H1 (cell line): ENCODE data around the gene SERPINF2. TPM values are rescaled to one million over a fixed set of nuclear protein-coding genes. Genes with fewer than 3 reads are reported as not detected.

Source experiments
- CTCF ChIA-PET: fragments of 300-600 bp; sonication (Branson Sonifier 250); formaldehyde crosslinking; loops from one replicate; lab custom pipeline; 2021; ENCODE audit not compliant: partially characterized antibody; lab: Charles Lee
- POLR2A ChIA-PET: fragments of 300-600 bp; sonication (Branson Sonifier 250); formaldehyde crosslinking; loops from one replicate; lab custom pipeline; 2021; ENCODE audit warnings: inconsistent platforms; ENCODE audit not compliant: partially characterized antibody; lab: Charles Lee
- DNase-seq, 2 experiments: peaks; one replicate each; pipeline versions ENCODE4 v3.0.0 to v3.0.0-alpha.2; 2010 to 2022; ENCODE audit warnings: low spot score in 2 of 2, low read depth in 1 of 2, mixed read lengths in 1 of 2
- FAIRE-seq: peaks from 2 replicates; lab custom pipeline; 2011; peaks lifted over from hg19 to GRCh38; lab: Jason Lieb, UNC
- H2AFZ ChIP-seq: 2 replicates; pipeline ENCODE4 v1.8.1; 2012; ENCODE audit warnings: low read length, inconsistent platforms
- H2AK5ac ChIP-seq: 2 replicates; pipeline ENCODE4 v1.6.1; 2013; ENCODE audit warnings: low read depth, low read length
- H2BK120ac ChIP-seq: replicated peaks from 2 replicates; pipeline ENCODE3; 2013; ENCODE audit warnings: low read depth, low read length, inconsistent platforms
- H2BK12ac ChIP-seq: 2 replicates; pipeline ENCODE4 v1.6.1; 2013; ENCODE audit warnings: low read depth, low read length
- H2BK15ac ChIP-seq: 2 replicates; pipeline ENCODE4 v1.6.1; 2013; ENCODE audit warnings: low read length
- H2BK20ac ChIP-seq: 2 replicates; pipeline ENCODE4 v1.6.1; 2013; ENCODE audit warnings: low read length
- H2BK5ac ChIP-seq: 2 replicates; pipeline ENCODE4 v1.6.1; 2013; ENCODE audit warnings: low read depth, low read length
- H3K14ac ChIP-seq: 2 replicates; pipeline ENCODE4 v1.6.1; 2013; ENCODE audit warnings: inconsistent platforms; ENCODE audit not compliant: insufficient read length
- H3K18ac ChIP-seq: 2 replicates; pipeline ENCODE4 v1.6.1; 2013; ENCODE audit warnings: low read length; ENCODE audit errors: extremely low read depth
- H3K23ac ChIP-seq: 2 replicates; pipeline ENCODE4 v1.6.1; 2013; ENCODE audit warnings: inconsistent platforms; ENCODE audit not compliant: insufficient read length
- H3K23me2 ChIP-seq: 2 replicates; pipeline ENCODE4 v1.6.1; 2013; ENCODE audit warnings: low read depth, low read length
- H3K27ac ChIP-seq: 2 replicates; pipeline ENCODE4 v1.6.1; 2011; ENCODE audit warnings: low read depth, low read length, inconsistent platforms
- H3K27me3 ChIP-seq, 4 experiments: replicated peaks in 1 of 4; 1 replicate in 1 of 4; 2 replicates in 3 of 4; pipeline versions ENCODE4 v1.6.1 to v1.8.1; 2011 to 2013; ENCODE audit warnings: low read length in 3 of 4, mild to moderate bottlenecking in 3 of 4, inconsistent platforms in 2 of 4, mixed read lengths in 2 of 4, moderate library complexity in 1 of 4; ENCODE audit not compliant: control insufficient read depth in 3 of 4, insufficient read depth in 3 of 4; ENCODE audit errors: extremely low read depth in 1 of 4
- H3K36me3 ChIP-seq, 4 experiments: 2 replicates each; pipeline versions ENCODE4 v1.6.1 to v1.8.1; 2011 to 2013; ENCODE audit warnings: mild to moderate bottlenecking in 4 of 4, low read length in 3 of 4, moderate library complexity in 2 of 4, control low read depth in 1 of 4, inconsistent platforms in 1 of 4; ENCODE audit not compliant: insufficient read depth in 4 of 4, control insufficient read depth in 2 of 4
- H3K4ac ChIP-seq: replicated peaks from 2 replicates; pipeline ENCODE3; 2013; ENCODE audit warnings: low read length, low read depth, mixed read lengths, inconsistent platforms; ENCODE audit not compliant: insufficient read length
- H3K4me1 ChIP-seq, 4 experiments: replicated peaks in 1 of 4; 1 replicate in 1 of 4; 2 replicates in 3 of 4; pipeline versions ENCODE4 v1.6.1 to v1.8.1; 2011 to 2013; ENCODE audit warnings: low read length in 3 of 4, inconsistent platforms in 2 of 4, mixed read lengths in 1 of 4; ENCODE audit not compliant: insufficient read depth in 4 of 4, control insufficient read depth in 3 of 4
- H3K4me2 ChIP-seq, 2 experiments: 2 replicates each; pipeline versions ENCODE4 v1.6.1 to v1.8.1; 2011 to 2013; ENCODE audit warnings: low read depth in 2 of 2, low read length in 2 of 2, control low read depth in 1 of 2, inconsistent platforms in 1 of 2, mild to moderate bottlenecking in 1 of 2; ENCODE audit not compliant: insufficient read depth in 1 of 2
- H3K4me3 ChIP-seq, 4 experiments: fragments of 200-600, 300-600 bp in 1 of 4; sonication (generic), shearing (Covaris generic), sonication (Bioruptor Twin) in 1 of 4; 2 replicates each; pipeline versions ENCODE4 v1.5.1 to v1.8.1; 2011 to 2016; ENCODE audit warnings: low read length in 4 of 4, low read depth in 3 of 4, control low read depth in 2 of 4, inconsistent platforms in 2 of 4, mild to moderate bottlenecking in 2 of 4, mixed read lengths in 1 of 4, moderate library complexity in 1 of 4; ENCODE audit not compliant: insufficient read depth in 2 of 4; ENCODE audit errors: extremely low read depth in 1 of 4
- H3K56ac ChIP-seq: replicated peaks from 2 replicates; pipeline ENCODE3; 2013; ENCODE audit warnings: low read depth, mild to moderate bottlenecking, mixed read lengths, low read length, inconsistent platforms; ENCODE audit not compliant: insufficient read length
- H3K79me1 ChIP-seq: 2 replicates; pipeline ENCODE4 v1.6.1; 2013; ENCODE audit warnings: low read depth, low read length, control low read depth
- H3K79me2 ChIP-seq, 2 experiments: 2 replicates each; pipeline versions ENCODE4 v1.6.1 to v1.8.1; 2012 to 2013; ENCODE audit warnings: low read length in 2 of 2, mild to moderate bottlenecking in 2 of 2, inconsistent platforms in 1 of 2; ENCODE audit not compliant: insufficient read depth in 2 of 2, control insufficient read depth in 1 of 2
- H3K9ac ChIP-seq, 4 experiments: replicated peaks in 1 of 4; 1 replicate in 1 of 4; 2 replicates in 3 of 4; pipeline versions ENCODE4 v1.6.1 to v1.8.1; 2011 to 2013; ENCODE audit warnings: low read depth in 3 of 4, low read length in 3 of 4, control low read depth in 2 of 4, mild to moderate bottlenecking in 2 of 4, moderate library complexity in 2 of 4, inconsistent platforms in 1 of 4; ENCODE audit errors: extremely low read depth in 1 of 4
- H3K9me3 ChIP-seq, 2 experiments: 2 replicates each; pipeline versions ENCODE4 v1.6.1 to v1.8.1; 2012 to 2013; ENCODE audit warnings: mild to moderate bottlenecking in 2 of 2, moderate library complexity in 2 of 2, control low read depth in 1 of 2, inconsistent platforms in 1 of 2, low read depth in 1 of 2, low read length in 1 of 2, mixed read lengths in 1 of 2; ENCODE audit not compliant: insufficient read depth in 2 of 2
- H4K20me1 ChIP-seq, 2 experiments: replicated peaks in 1 of 2; 2 replicates each; pipeline versions ENCODE3 to v1.8.1; 2011 to 2013; ENCODE audit warnings: inconsistent platforms in 2 of 2, low read length in 2 of 2, mild to moderate bottlenecking in 1 of 2; ENCODE audit not compliant: insufficient read depth in 2 of 2, control insufficient read depth in 1 of 2
- H4K5ac ChIP-seq: 2 replicates; pipeline ENCODE4 v1.6.1; 2013; ENCODE audit warnings: low read length, low read depth, mixed read lengths, inconsistent platforms; ENCODE audit not compliant: insufficient read length
- H4K8ac ChIP-seq: 2 replicates; pipeline ENCODE4 v1.8.0; 2013; ENCODE audit warnings: mild to moderate bottlenecking, moderate library complexity, low read length, inconsistent platforms; ENCODE audit not compliant: insufficient read depth; ENCODE audit errors: extremely low read depth
- H4K91ac ChIP-seq: replicated peaks from 2 replicates; pipeline ENCODE3; 2013; ENCODE audit warnings: low read length, mixed read lengths, inconsistent platforms; ENCODE audit not compliant: insufficient read length
- ASH2L ChIP-seq: fragments of 200-600, 300-600 bp; sonication (generic); IDR thresholded peaks from one replicate; pipeline ENCODE4 v1.7.1; 2017; ENCODE audit warnings: low read length
- HDAC2 ChIP-seq, 2 experiments: fragments of 300-600 bp in 1 of 2; sonication (generic) in 1 of 2; IDR thresholded peaks; 2 replicates each; pipeline ENCODE4 v1.6.1; 2011 to 2012; ENCODE audit warnings: low read depth in 2 of 2, low read length in 2 of 2, mild to moderate bottlenecking in 2 of 2, moderate library complexity in 2 of 2, borderline replicate concordance in 1 of 2, inconsistent platforms in 1 of 2
- MAFK ChIP-seq: IDR thresholded peaks from 2 replicates; pipeline ENCODE4 v1.6.1; 2012; ENCODE audit warnings: low read depth, mild to moderate bottlenecking, improper control_type of control experiment, low read length
- SRF ChIP-seq: IDR thresholded peaks from 2 replicates; pipeline ENCODE4 v1.6.1; 2011; ENCODE audit warnings: mild to moderate bottlenecking, low read depth, low read length, moderate library complexity
- SUZ12 ChIP-seq: fragments of 200-600 bp; sonication (generic); IDR thresholded peaks from 2 replicates; pipeline ENCODE4 v1.6.1; 2012; ENCODE audit warnings: mild to moderate bottlenecking, inconsistent platforms, low read length, moderate library complexity, mixed read lengths
- WGBS, 2 experiments: shearing (Covaris generic) in 1 of 2; methylation state at CpG; one replicate each; pipeline versions ENCODE4 v1.1.6 to v1.1.7; 2013 to 2015; ENCODE audit warnings: low lambda C conversion rate in 2 of 2, mixed read lengths in 2 of 2, inconsistent platforms in 1 of 2, low coverage in 1 of 2, missing lambda C conversion rate in 1 of 2; ENCODE audit not compliant: insufficient replicate concordance in 2 of 2, insufficient coverage in 1 of 2, insufficient read length in 1 of 2; ENCODE audit errors: extremely low coverage in 1 of 2, missing lambda C conversion rate in 1 of 2; 5-methylcytosine and 5-hydroxymethylcytosine counted together
- polyA plus RNA-seq, 7 experiments: library from polyadenylated mRNA; depleted of rRNA in 3 of 7; stranded (reverse) in 5 of 7; unstranded in 2 of 7; fragments of >200 nt in 5 of 7; fragments of 200-250 nt in 2 of 7; gene quantifications; 1 replicate in 5 of 7; 2 replicates in 1 of 7; 4 replicates in 1 of 7; pipeline versions ENCODE4 v1.2.1 to v1.2.3, GENCODE V29; 2011 to 2013; ENCODE audit warnings: missing spikeins in 2 of 7, mixed read lengths in 2 of 7
- total RNA-seq: library from RNA; stranded (reverse); fragmentation: NEBNext Ultra II Directional; extraction: Animal tissue kit (Norgen Biotek cat#: 25700); gene quantifications from 2 replicates; pipeline ENCODE4 v1.2.1, GENCODE V29; 2021

SERPINF2 gene
- total and polyA plus RNA-seq, 2 of the 8 experiments (the other 6 are each of a cell fraction or from before 2014, with no cell fraction given): 1.8 to 3.2 TPM

GRCh38 chr17:1710807-1711553 is 31.7 kb upstream of the SERPINF2 start:
- Histone ChIP-seq H3K79me1 (peaks cover 7% of the 10 kb centered on the region; the same call in 1 of the 2 replicates), H2AFZ (no peak overlapping the region; the same call in 1 of the 2 replicates), H3K9me3 (no peaks in the 10 kb centered on the region), H3K27me3 (peaks cover 0 to 2% (median 0%) of the 10 kb centered on the region in 4 experiments; a peak in 2 of 7 replicates), H2BK20ac (no peak overlapping the region), H3K23me2 (peaks cover 17% of the 10 kb centered on the region; the same call in 1 of the 2 replicates), H3K56ac (no peak overlapping the region), H2BK5ac (peak overlapping the region; percentile 44; the same call in 1 of the 2 replicates), H2BK120ac (no peak overlapping the region), H3K18ac (no peak overlapping the region; the same call in 1 of the 2 replicates), H3K4me2 (peak overlapping the region; percentile 88 to 95), H4K91ac (no peak overlapping the region), H3K23ac (no peak overlapping the region), H3K79me2 (no peaks in the 10 kb centered on the region), H3K4me1 (peaks cover 0 to 19% (median 15%) of the 10 kb centered on the region in 4 experiments; a peak in 6 of 7 replicates), H3K4ac (no peak overlapping the region), H3K36me3 (no peaks in the 10 kb centered on the region), H2AK5ac (no peak overlapping the region), H2BK15ac (peak overlapping the region; percentile 72), H4K20me1 (peaks cover 0 to 7% of the 10 kb centered on the region in 2 experiments), H3K4me3 (peak overlapping the region; percentile 58 to 77 (median 73)), H4K5ac (no peak overlapping the region), H3K27ac (no peak overlapping the region), H2BK12ac (peak overlapping the region; percentile 68; the same call in 1 of the 2 replicates), H3K9ac (peak overlapping the region in 1 of 4 experiments; percentile 43; a peak in 2 of 7 replicates), H3K14ac (no peak overlapping the region), H4K8ac (no peak overlapping the region; the same call in 1 of the 2 replicates)
- WGBS, 2 experiments: 6% methylated on average over 13 of the region's 14 CpGs; no CpG with 5 or more reads in 1 of the 2 experiments
- FAIRE-seq (no peak), DNase-seq (peak in 1 of 2 experiments; percentile 61)
- CTCF ChIA-PET: interaction anchor here (0.6 to 1.0 kb wide), 2 partner anchors 44 to 175 kb away, joined by 3 to 4 read pairs; no protein-coding TSS in a partner anchor
- POLR2A ChIA-PET: interaction anchor here (0.6 to 1.5 kb wide), 5 partner anchors 10 to 135 kb away, joined by 3 to 4 read pairs (median 3); partner anchors contain the start of gene SERPINF1
- TF ChIP-seq ASH2L: peak; percentile 62
- no peak for TF ChIP-seq SRF
- TF ChIP-seq HDAC2 (IDR thresholded peaks at IDR 0.05; ENCODE audit: borderline replicate concordance in 1 of 2, low read depth in 2 of 2, low read length in 2 of 2): no peak
- no peak for TF ChIP-seq SUZ12
- TF ChIP-seq MAFK: no peak
